ENCODE results near the gene CD164L2.
"Not testable (repeated sequence)": the region's sequence is repeated elsewhere in the genome, so short reads cannot be mapped to it uniquely, and the experiment has no call there.

Gene CD164L2

DNA sequence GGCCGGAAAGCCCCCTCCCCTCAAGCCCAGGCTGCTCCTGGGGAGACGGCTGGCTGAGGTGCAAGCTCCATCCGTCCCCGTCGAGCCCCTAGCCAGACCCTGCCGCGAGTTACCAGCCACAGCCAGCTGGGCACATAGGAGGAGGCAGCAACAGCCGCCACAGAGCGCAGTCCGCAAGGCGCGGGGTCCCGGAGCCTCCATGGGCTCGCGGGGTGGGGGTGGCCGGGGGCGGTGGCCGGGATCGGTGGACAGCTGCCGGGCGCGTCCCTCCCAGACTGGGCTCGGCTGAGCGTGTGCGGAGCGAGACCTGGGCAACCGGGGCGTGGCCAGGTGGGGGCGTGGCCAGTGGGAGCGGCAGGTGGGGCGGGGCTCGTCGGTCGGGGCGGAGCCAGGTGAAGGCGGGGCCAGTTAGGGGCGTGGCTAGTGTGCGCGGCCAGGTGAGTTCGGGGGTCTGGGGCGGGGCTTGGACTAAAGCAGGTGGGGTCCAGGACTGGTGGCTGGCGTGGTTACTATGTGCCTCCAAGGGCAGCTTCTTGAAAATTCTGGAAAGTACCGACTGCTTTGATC lies at the start of gene CD164L2:
CD164L2 (minus strand) TSS at position 295 of the 567 bp plus-strand sequence; CDS start at position 201, 94 bp downstream.
- no peak for DNase-seq

DNA sequence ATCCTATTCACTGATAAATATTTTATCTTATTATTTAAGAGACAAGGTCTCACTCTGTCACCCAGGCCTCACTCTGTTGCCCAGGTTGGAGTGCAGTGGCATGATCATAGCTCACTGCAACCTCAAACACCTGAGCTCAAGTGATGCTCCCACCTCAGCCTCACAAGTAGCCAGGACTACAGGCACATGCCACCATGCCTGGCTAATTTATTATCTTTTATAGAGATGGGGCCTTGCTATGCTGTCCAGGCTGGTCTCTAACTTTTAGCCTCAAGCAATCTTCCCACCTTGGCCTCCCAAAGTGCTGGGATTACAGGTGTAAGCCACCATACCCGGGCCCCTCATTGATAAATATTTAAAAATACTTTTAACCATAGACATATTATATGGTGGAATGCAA lies 49.6 kb upstream of the CD164L2 start:
- DNase-seq, result not testable (repeated sequence)

GRCh38 chr1:27431601-27431940 lies 48.4 kb upstream of the CD164L2 start:
- no peak for DNase-seq

- no peak for DNase-seq
These were observed 47.9 kb upstream of the CD164L2 start for GRCh38 chr1:27430903-27431600.

- no peak for DNase-seq
These were observed 45.9 kb upstream of the CD164L2 start for GRCh38 chr1:27429029-27429425.

DNA sequence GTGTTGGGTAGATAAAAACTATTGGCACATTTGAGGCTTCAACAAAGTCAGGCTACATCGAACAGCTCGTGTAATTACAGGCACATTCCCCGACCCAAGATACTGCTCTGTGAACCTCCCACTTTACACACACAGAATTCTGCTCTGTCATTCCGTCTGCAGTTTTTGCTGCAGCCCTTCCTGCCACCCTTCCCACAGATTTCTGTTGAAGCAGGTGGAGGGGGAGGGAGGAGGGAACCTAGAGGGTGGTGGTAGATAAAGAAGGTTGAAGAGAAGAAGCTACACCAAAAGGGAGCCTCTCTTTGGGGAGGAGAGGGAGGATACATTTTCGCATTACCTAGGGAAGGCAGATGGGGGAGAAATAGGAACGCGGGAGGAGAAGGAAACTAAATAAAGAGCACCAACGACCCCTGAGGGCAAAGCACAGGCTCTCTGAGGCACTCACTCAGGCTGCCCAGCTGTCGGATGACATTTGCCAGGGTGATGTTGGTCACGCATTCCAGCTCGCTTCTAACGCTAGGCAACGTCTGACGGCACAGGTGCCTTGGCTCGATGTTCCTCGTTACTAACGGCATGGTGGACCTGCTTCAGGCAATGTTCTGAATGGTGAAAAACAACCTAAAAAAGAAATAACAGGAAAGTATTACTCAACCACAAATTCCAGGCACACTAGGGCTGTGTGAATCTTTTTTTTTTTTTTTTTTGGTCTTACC lies 45.3 kb upstream of the CD164L2 start:
- DNase-seq, result no peak

- no peak for DNase-seq
These were observed 44.7 kb upstream of the CD164L2 start for GRCh38 chr1:27427816-27428315.

DNA sequence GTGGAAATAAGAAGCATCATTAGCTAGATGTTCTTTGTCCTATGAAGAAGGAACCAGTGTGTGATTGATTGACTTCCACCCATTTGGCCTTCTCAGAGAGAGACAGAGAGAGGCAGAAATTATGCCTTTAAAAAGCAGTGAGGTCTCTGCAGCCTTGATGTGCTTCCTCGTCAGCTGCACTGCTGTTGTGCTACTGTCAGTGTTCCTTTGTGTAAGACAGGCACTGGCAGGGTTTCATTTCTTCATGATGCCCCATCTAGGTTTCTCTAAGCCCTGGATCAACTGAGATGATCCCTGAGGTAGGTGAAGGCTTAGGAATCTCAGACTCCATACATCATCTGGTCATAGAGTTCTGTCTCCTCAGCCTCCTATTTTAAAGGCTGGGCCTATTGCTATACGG lies 44.2 kb upstream of the CD164L2 start:
- DNase-seq, result no peak

DNA sequence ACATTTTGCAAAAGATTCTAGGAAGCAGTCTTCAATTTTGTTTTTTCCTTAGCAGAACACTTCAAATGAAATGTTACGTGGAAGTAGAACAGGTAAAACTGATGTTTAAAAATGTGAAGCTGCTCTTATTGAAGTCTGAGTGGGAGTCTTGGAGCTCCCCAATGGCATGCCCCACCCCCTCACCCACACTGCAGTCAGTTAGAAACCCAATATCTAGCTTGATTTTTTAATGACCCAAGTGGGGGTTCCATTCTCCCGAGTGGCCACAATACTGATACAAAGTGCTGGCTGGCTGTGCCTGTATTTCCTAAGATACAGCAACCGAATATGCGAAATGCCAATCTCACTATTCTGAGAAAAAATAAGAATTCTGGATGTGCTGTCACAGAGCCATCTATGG lies 40.6 kb upstream of the CD164L2 start:
- DNase-seq, result no peak

GRCh38 chr1:27418326-27419185 lies 35.4 kb upstream of the CD164L2 start:
- no peak for DNase-seq

DNA sequence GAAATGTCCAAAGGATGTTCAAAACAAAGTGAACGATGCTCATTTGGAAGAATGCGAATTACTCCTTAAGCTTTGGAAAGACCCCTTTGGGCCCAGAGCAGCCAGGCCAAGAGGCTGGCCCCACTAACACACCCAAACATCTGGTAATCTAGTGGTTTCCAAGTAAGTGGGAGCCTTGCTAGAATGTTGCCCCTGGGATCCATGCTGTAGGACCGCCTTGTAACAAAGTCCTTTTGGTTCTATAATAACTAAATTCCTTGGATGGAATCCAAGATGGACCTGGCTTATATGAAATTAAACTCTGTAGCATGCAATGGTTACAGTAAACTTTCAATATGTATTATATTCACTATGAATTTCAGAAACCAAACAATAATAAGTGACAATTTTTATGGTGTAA lies 34.6 kb upstream of the CD164L2 start:
- no peak for DNase-seq

- no peak for DNase-seq
These were observed 33.4 kb upstream of the CD164L2 start for GRCh38 chr1:27416387-27417111.

- no peak for DNase-seq
These were observed 31.0 kb upstream of the CD164L2 start for GRCh38 chr1:27414091-27414490.

- no peak for DNase-seq
These were observed 29.9 kb upstream of the CD164L2 start for GRCh38 chr1:27413004-27413403.

DNA sequence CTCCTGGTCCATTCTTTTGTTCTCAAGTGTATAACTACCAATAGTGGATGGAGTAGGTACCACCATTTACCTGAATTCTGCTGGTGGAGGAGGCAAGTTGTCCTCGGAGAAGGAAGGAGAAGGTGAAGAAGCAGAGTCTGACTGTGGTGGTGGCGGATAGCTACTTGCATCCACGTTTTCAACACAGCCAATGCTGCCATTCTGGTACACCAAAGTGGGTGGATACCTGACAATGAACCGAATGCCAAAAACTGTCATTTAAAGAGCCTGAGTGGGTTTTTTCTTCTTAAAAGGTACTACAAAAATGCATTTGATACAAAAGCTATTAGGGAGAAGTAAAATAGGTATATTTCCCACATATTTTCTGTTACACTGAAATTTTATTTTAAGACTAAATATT lies 29.4 kb upstream of the CD164L2 start:
- no peak for DNase-seq

GRCh38 chr1:27410709-27411108 lies 27.6 kb upstream of the CD164L2 start:
- DNase-seq, result no peak

- DNase-seq, result no peak
These were observed 26.5 kb upstream of the CD164L2 start for GRCh38 chr1:27409669-27410068.

DNA sequence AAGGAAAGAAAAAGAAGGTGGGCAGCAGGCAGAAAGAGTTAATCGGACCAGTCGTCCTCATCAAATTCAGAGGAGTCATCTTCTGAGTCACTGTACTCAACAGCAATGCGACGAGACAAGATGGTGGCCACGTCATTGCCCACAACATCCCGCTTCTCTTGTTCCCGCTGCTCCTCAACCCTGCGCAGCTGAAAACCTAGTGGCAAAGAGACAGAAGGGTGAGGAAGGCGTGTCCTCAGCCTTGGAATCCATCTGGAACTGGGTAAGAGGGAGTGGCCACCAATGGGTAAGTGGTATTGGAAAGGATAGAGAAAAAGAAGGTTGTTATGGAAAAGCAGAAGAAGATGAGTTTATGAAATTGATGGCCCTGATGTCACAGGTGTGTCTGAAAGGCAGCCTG lies 25.0 kb upstream of the CD164L2 start:
- no peak for DNase-seq

GRCh38 chr1:27406791-27407190 lies 23.7 kb upstream of the CD164L2 start:
- not testable (repeated sequence) for DNase-seq

- no peak for DNase-seq
These were observed 23.2 kb upstream of the CD164L2 start for GRCh38 chr1:27406362-27406680.

GRCh38 chr1:27405598-27406361 lies 22.6 kb upstream of the CD164L2 start:
- DNase-seq, result not testable (repeated sequence)

DNA sequence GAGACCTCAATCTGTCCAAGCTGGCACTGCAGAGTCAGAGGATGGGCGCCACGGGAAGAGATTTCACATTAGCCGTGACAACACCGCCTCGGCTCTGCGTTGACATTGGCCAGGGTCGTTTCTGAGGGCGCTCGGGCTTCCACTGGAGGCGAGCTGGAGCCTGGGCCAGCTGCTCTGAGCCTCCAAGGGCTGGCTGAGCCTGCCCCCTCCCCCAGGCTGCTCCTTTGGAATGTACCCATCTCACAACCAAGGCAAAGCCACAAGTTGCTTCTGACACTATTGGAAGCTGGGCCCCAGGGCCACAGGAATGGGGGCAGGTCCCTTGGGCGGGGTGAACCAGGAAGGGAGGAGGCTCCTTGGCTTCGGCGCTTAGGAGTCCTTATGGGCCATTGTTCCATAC lies 21.9 kb upstream of the CD164L2 start:
- no peak for DNase-seq
